ENCODE measurements around the gene GTF2I.

DNA sequence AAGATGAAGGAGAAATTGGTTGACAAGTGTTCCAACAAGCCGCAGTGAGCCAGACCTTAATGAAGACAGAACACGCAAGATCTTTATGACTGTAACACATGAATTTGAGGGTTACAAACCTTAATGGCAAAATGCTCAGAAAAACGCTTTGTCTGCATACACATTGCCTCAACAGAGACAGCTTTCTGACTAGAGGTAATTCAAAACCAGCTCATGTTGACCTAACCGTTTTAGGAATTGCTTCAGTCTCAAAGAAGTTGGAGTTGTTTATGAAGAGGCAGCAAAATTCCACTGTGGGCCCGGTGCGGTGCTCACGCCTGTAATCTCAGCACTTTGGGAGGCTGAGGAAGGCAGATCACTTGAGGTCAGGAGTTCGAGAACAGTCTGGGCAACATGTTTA is 2.2 kb upstream of the GTF2I start:
- no peak for TF ChIP-seq POLR2A (IDR thresholded peaks at IDR 0.05)
- TF ChIP-seq, protein P1, sequence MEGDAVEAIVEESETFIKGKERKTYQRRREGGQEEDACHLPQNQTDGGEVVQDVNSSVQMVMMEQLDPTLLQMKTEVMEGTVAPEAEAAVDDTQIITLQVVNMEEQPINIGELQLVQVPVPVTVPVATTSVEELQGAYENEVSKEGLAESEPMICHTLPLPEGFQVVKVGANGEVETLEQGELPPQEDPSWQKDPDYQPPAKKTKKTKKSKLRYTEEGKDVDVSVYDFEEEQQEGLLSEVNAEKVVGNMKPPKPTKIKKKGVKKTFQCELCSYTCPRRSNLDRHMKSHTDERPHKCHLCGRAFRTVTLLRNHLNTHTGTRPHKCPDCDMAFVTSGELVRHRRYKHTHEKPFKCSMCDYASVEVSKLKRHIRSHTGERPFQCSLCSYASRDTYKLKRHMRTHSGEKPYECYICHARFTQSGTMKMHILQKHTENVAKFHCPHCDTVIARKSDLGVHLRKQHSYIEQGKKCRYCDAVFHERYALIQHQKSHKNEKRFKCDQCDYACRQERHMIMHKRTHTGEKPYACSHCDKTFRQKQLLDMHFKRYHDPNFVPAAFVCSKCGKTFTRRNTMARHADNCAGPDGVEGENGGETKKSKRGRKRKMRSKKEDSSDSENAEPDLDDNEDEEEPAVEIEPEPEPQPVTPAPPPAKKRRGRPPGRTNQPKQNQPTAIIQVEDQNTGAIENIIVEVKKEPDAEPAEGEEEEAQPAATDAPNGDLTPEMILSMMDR (IDR thresholded peaks at IDR 0.05), result no peak

Data from adrenal gland (tissue), 5 donors.